ENCODE measurements around the gene ZNF174.

Gene ZNF174

DNA sequence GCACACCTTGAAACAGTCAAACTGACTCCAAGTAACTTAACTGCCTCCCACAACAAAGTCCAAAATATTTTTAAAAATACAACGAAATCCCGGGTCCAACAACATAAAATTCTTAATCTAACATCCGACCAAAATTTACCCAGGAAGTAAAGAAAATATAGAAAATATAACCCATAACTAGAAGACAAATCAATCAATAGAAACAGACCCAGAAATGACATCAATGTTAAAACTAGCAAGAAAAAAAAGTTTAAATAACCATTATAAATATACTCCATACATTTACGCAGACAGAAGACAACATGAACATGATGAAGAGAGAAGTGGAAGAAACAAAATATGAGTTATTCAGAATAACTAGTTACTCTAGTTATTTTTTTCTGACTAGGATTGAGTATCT, 38.6 kb downstream of the ZNF174 start:
- ChIA-PET CTCF (no interaction called here), POLR2A (no interaction called here)
- peaks cover 0 to 4% (median 0%) of the 10 kb centered on the region in 5 experiments for H3K27me3 ChIP-seq (replicated peaks in 2 of 5; ENCODE audit: control insufficient read depth in 4 of 5, insufficient read depth in 5 of 5, low read length in 4 of 5)
- H3K9me3 ChIP-seq (ENCODE audit: control extremely low read depth in 1 of 5, control insufficient read depth in 4 of 5, insufficient read depth in 2 of 5, low read depth in 1 of 5, low read length in 4 of 5): peaks cover 6 to 57% (median 25%) of the 10 kb centered on the region in 5 experiments
- peak in 2 of 3 donors; percentile 23 to 28 for DNase-seq
- H3K4me1 ChIP-seq (ENCODE audit: control extremely low read depth in 1 of 4, control insufficient read depth in 4 of 4, insufficient read depth in 4 of 4, low read length in 3 of 4): peaks cover 3 to 9% (median 4%) of the 10 kb centered on the region in 4 experiments
- H3K27ac ChIP-seq (ENCODE audit: insufficient read depth in 1 of 2, low read depth in 1 of 2, low read length in 2 of 2, poor library complexity in 1 of 2, severe bottlenecking in 2 of 2): no peak overlapping the region
- WGBS (ENCODE audit: insufficient coverage): no CpG with 5 or more reads among the region's 4 CpGs
- H3K4me3 ChIP-seq (ENCODE audit: control insufficient read depth in 1 of 7, extremely low read depth in 1 of 7, insufficient read depth in 4 of 7, low read depth in 2 of 7, low read length in 6 of 7): no peak overlapping the region
- H3K36me3 ChIP-seq (ENCODE audit: control insufficient read depth in 4 of 4, insufficient read depth in 4 of 4, low read length in 3 of 4): peaks cover 7 to 54% (median 22%) of the 10 kb centered on the region in 4 experiments

GRCh38 chr16:3443108-3444031, 42.4 kb downstream of the ZNF174 start, which contains the start of the genes NAA60 and ZNF597:
Gene NAA60 (plus strand): TSS chr16:3443680. CDS start chr16:3476228, 32,548 bp downstream.
Gene ZNF597 (minus strand): TSS chr16:3443504. CDS start chr16:3443153, 351 bp downstream.
- no peaks in the 10 kb centered on the region for H3K27me3 ChIP-seq (replicated peaks in 2 of 5; ENCODE audit: control insufficient read depth in 4 of 5, insufficient read depth in 5 of 5, low read length in 4 of 5)
- H3K9me3 ChIP-seq (ENCODE audit: control extremely low read depth in 1 of 5, control insufficient read depth in 4 of 5, insufficient read depth in 2 of 5, low read depth in 1 of 5, low read length in 4 of 5): peaks cover 5 to 30% (median 23%) of the 10 kb centered on the region in 5 experiments
- peak within 1 kb of the TSS; percentile 40 to 88 (median 73) for H3K4me3 ChIP-seq (ENCODE audit: control insufficient read depth in 1 of 7, extremely low read depth in 1 of 7, insufficient read depth in 4 of 7, low read depth in 2 of 7, low read length in 6 of 7)
- peak; percentile 88 to 93 (median 92) for DNase-seq
- peaks cover 3 to 13% (median 6%) of the 10 kb centered on the region in 4 experiments for H3K4me1 ChIP-seq (ENCODE audit: control extremely low read depth in 1 of 4, control insufficient read depth in 4 of 4, insufficient read depth in 4 of 4, low read length in 3 of 4)
- WGBS (ENCODE audit: insufficient coverage): 53% methylated on average over 59 of the region's 61 CpGs
- peaks cover 3 to 35% (median 18%) of the 10 kb centered on the region in 4 experiments for H3K36me3 ChIP-seq (ENCODE audit: control insufficient read depth in 4 of 4, insufficient read depth in 4 of 4, low read length in 3 of 4)
- peak within 1 kb of the TSS; percentile 87 to 91 for H3K27ac ChIP-seq (ENCODE audit: insufficient read depth in 1 of 2, low read depth in 1 of 2, low read length in 2 of 2, poor library complexity in 1 of 2, severe bottlenecking in 2 of 2)
- ChIA-PET CTCF (interaction anchor here (0.6 to 1.3 kb wide), 4 partner anchors 10 to 314 kb away, joined by 3 to 4 read pairs (median 3); partner anchors contain the start of genes ZNF174 and ZSCAN32), POLR2A (interaction anchor here (0.6 to 1.8 kb wide), 4 partner anchors 14 to 161 kb away, joined by 3 to 11 read pairs (median 4); partner anchors contain the start of genes ZNF174 and ZSCAN32)

DNA sequence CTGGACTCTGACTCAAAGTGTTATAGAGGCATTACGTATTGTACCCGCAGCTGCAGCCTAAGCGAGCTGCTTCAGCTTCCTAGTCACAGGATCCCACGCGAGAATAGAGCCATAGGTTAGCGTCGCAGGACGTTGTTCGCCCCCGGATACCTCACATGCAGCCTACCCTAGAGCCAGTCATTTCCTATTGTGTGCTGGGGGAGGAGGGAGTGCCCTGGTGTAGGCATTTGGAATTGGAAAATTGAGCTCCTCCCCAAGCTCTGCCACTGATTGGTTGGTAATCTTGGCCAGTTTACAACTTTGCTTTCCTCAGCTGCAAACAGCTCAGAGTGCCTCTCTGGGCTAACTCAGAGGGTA, 43.0 kb downstream of the ZNF174 start:
- Histone ChIP-seq H3K27me3 (replicated peaks in 2 of 5; ENCODE audit: control insufficient read depth in 4 of 5, insufficient read depth in 5 of 5, low read length in 4 of 5) (no peaks in the 10 kb centered on the region), H3K4me1 (ENCODE audit: control extremely low read depth in 1 of 4, control insufficient read depth in 4 of 4, insufficient read depth in 4 of 4, low read length in 3 of 4) (peaks cover 3 to 13% (median 6%) of the 10 kb centered on the region in 4 experiments), H3K4me3 (ENCODE audit: control insufficient read depth in 1 of 7, extremely low read depth in 1 of 7, insufficient read depth in 4 of 7, low read depth in 2 of 7, low read length in 6 of 7) (peak overlapping the region; percentile 39 to 88 (median 73)), H3K36me3 (ENCODE audit: control insufficient read depth in 4 of 4, insufficient read depth in 4 of 4, low read length in 3 of 4) (peaks cover 3 to 34% (median 17%) of the 10 kb centered on the region in 4 experiments), H3K9me3 (ENCODE audit: control extremely low read depth in 1 of 5, control insufficient read depth in 4 of 5, insufficient read depth in 2 of 5, low read depth in 1 of 5, low read length in 4 of 5) (peaks cover 3 to 28% (median 21%) of the 10 kb centered on the region in 5 experiments), H3K27ac (ENCODE audit: insufficient read depth in 1 of 2, low read depth in 1 of 2, low read length in 2 of 2, poor library complexity in 1 of 2, severe bottlenecking in 2 of 2) (peak overlapping the region; percentile 87 to 91)
- CTCF ChIA-PET: interaction anchor here (0.9 to 1.3 kb wide), 4 partner anchors 9 to 155 kb away, joined by 3 to 4 read pairs (median 3); partner anchors contain the start of genes ZNF174 and ZSCAN32
- peak; percentile 69 to 86 (median 84) for DNase-seq
- POLR2A ChIA-PET: interaction anchor here (0.6 to 1.8 kb wide), 4 partner anchors 13 to 161 kb away, joined by 3 to 11 read pairs (median 4); partner anchors contain the start of genes ZNF174 and ZSCAN32
- 47% methylated on average over 6 of the region's 10 CpGs for WGBS (ENCODE audit: insufficient coverage)

DNA sequence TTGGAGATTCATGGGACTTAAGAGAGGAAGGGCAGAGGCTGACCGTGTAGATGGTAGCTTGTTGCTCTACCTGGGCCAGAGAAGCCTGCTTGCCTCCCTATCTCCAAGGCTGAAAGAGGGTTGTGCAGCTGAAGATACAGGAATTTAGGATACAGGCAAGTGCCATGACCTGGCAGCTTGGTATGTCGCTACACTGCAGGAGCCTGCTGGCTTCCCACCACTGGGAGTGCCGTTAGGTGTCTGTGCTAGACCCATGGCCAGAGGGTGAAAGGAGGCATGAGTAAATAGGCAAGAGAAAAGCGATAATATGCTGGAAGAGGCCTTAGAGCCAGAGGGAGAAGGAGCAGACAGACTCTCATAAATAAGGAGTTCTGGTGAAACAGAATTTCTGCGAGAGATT, 53.1 kb downstream of the ZNF174 start:
- Histone ChIP-seq H3K4me3 (ENCODE audit: control insufficient read depth in 1 of 7, extremely low read depth in 1 of 7, insufficient read depth in 4 of 7, low read depth in 2 of 7, low read length in 6 of 7) (no peak overlapping the region), H3K27ac (ENCODE audit: insufficient read depth in 1 of 2, low read depth in 1 of 2, low read length in 2 of 2, poor library complexity in 1 of 2, severe bottlenecking in 2 of 2) (no peak overlapping the region), H3K27me3 (replicated peaks in 2 of 5; ENCODE audit: control insufficient read depth in 4 of 5, insufficient read depth in 5 of 5, low read length in 4 of 5) (no peaks in the 10 kb centered on the region), H3K36me3 (ENCODE audit: control insufficient read depth in 4 of 4, insufficient read depth in 4 of 4, low read length in 3 of 4) (peaks cover 2 to 6% (median 4%) of the 10 kb centered on the region in 4 experiments), H3K9me3 (ENCODE audit: control extremely low read depth in 1 of 5, control insufficient read depth in 4 of 5, insufficient read depth in 2 of 5, low read depth in 1 of 5, low read length in 4 of 5) (peaks cover 0 to 4% (median 0%) of the 10 kb centered on the region in 5 experiments), H3K4me1 (ENCODE audit: control extremely low read depth in 1 of 4, control insufficient read depth in 4 of 4, insufficient read depth in 4 of 4, low read length in 3 of 4) (peaks cover 11 to 34% (median 30%) of the 10 kb centered on the region in 4 experiments)
- WGBS (ENCODE audit: insufficient coverage): 100% methylated on average over 4 of the region's 5 CpGs
- DNase-seq: no peak
- POLR2A ChIA-PET: no interaction called here
- CTCF ChIA-PET: interaction anchor here (1.6 kb wide), 1 partner anchor 13 kb away, joined by 5 read pairs; no protein-coding TSS in a partner anchor

DNA sequence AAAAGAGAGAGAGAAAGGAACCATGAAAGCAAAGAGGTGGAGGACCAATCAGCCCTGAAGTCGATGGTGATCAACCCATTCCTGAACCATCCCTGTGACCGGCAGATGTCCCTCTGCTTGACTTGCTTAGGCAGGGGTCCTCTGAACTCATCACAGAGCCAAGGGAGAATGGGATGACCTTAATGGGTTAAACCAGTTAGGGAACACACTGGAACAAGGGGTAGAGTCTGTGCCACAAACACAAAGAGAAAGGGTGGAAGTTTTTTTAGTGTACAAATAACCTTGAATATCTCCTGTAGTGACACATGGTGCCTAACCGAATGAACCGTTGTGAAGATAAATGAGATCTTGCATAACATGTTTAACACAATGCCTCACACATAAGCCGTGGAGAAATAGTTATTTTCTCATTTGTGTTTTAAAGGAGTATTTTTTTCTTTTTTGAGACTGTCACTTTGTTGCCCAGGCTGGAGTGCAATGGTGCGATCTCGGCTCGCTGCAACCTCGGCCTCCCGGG, 53.7 kb downstream of the ZNF174 start:
- WGBS (ENCODE audit: insufficient coverage): 98% methylated on average over 8 of the region's 10 CpGs
- CTCF ChIA-PET: interaction anchor here (1.6 kb wide), 1 partner anchor 13 kb away, joined by 5 read pairs; no protein-coding TSS in a partner anchor
- no peak overlapping the region for H3K27ac ChIP-seq (ENCODE audit: insufficient read depth in 1 of 2, low read depth in 1 of 2, low read length in 2 of 2, poor library complexity in 1 of 2, severe bottlenecking in 2 of 2)
- H3K4me1 ChIP-seq (ENCODE audit: control extremely low read depth in 1 of 4, control insufficient read depth in 4 of 4, insufficient read depth in 4 of 4, low read length in 3 of 4): peaks cover 13 to 40% (median 36%) of the 10 kb centered on the region in 4 experiments
- no peaks in the 10 kb centered on the region for H3K27me3 ChIP-seq (replicated peaks in 2 of 5; ENCODE audit: control insufficient read depth in 4 of 5, insufficient read depth in 5 of 5, low read length in 4 of 5)
- no peak overlapping the region for H3K4me3 ChIP-seq (ENCODE audit: control insufficient read depth in 1 of 7, extremely low read depth in 1 of 7, insufficient read depth in 4 of 7, low read depth in 2 of 7, low read length in 6 of 7)
- no peaks in the 10 kb centered on the region for H3K9me3 ChIP-seq (ENCODE audit: control extremely low read depth in 1 of 5, control insufficient read depth in 4 of 5, insufficient read depth in 2 of 5, low read depth in 1 of 5, low read length in 4 of 5)
- POLR2A ChIA-PET: no interaction called here
- peaks cover 2 to 4% (median 3%) of the 10 kb centered on the region in 4 experiments for H3K36me3 ChIP-seq (ENCODE audit: control insufficient read depth in 4 of 4, insufficient read depth in 4 of 4, low read length in 3 of 4)
- peak in 1 of 3 donors; percentile 7 for DNase-seq

- Histone ChIP-seq H3K4me1 (ENCODE audit: control extremely low read depth in 1 of 4, control insufficient read depth in 4 of 4, insufficient read depth in 4 of 4, low read length in 3 of 4) (peaks cover 19 to 55% (median 52%) of the 10 kb centered on the region in 4 experiments), H3K9me3 (ENCODE audit: control extremely low read depth in 1 of 5, control insufficient read depth in 4 of 5, insufficient read depth in 2 of 5, low read depth in 1 of 5, low read length in 4 of 5) (no peaks in the 10 kb centered on the region), H3K27me3 (replicated peaks in 2 of 5; ENCODE audit: control insufficient read depth in 4 of 5, insufficient read depth in 5 of 5, low read length in 4 of 5) (no peaks in the 10 kb centered on the region), H3K36me3 (ENCODE audit: control insufficient read depth in 4 of 4, insufficient read depth in 4 of 4, low read length in 3 of 4) (no peaks in the 10 kb centered on the region), H3K27ac (ENCODE audit: insufficient read depth in 1 of 2, low read depth in 1 of 2, low read length in 2 of 2, poor library complexity in 1 of 2, severe bottlenecking in 2 of 2) (peak overlapping the region; percentile 77 to 92), H3K4me3 (ENCODE audit: control insufficient read depth in 1 of 7, extremely low read depth in 1 of 7, insufficient read depth in 4 of 7, low read depth in 2 of 7, low read length in 6 of 7) (peak overlapping the region; percentile 66 to 97 (median 85))
- peak; percentile 94 to 96 (median 96) for DNase-seq
- ChIA-PET POLR2A (interaction anchor here (0.5 to 2.7 kb wide), 8 partner anchors 14 to 329 kb away, joined by 3 to 11 read pairs (median 4); partner anchors contain the start of genes NAA60, TIGD7, ZNF174 and ZNF263), CTCF (interaction anchor here (0.5 to 1.8 kb wide), 7 partner anchors 20 to 328 kb away, joined by 3 to 6 read pairs (median 3); partner anchors contain the start of genes ZNF174, ZNF263 and ZSCAN32)
- 2% methylated on average over 62 of the region's 83 CpGs for WGBS (ENCODE audit: insufficient coverage)
Measured at GRCh38 chr16:3457434-3458252, 56.6 kb downstream of the ZNF174 start.
